ENCODE measurements around the gene RERE.

The RERE gene

DNA sequence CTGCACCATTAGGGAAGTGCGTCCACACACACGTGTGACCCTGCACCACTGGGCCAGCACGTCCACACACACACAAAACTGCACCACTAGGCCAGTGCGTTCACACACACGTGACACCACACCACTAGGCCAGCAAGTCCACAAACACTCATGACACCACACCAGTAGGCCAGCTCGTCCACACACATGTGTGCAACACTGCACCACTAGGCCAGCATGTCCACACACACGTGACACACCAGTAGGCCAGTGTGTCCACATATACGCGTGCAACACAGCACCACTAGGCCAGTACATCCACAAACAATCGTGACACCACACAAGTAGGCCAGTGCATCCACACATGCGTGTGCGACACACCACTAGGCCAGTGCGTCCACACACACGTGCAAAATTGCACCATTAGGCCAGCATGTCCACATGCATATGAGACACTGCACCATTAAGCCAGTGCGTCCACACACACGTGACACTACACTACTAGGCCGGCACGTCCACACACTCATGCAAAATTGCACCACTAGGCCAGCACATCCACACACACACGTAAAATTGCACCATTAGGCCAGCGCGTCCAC lies 264.5 kb downstream of the RERE start:
- DNase-seq (ENCODE audit: low read depth in 4 of 4, low spot score in 1 of 4), result no peak

GRCh38 chr1:8551613-8552489 lies 265.6 kb downstream of the RERE start:
- DNase-seq (ENCODE audit: low read depth in 4 of 4, low spot score in 1 of 4), result no peak

- DNase-seq (ENCODE audit: low read depth in 4 of 4, low spot score in 1 of 4), result no peak
Measured at GRCh38 chr1:8551057-8551456, 266.4 kb downstream of the RERE start.

DNA sequence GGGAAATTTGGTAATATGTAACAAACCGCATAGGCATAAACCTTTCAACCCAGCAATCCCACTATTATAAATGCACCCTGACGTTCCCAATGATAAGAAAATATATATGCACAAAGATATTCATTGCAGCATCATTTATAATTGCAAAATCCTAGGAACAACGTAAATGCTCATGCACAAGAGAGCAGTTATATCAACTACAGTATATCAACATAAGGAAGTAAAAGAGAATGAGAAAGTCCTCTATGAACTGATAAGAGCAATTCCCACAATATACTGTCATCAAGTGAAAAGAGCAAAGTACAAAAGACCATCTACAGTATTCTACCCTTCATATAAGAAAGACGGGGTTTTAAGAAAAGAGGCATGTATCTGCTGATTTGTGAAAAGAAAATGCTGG lies 269.6 kb downstream of the RERE start:
- no peak for DNase-seq (ENCODE audit: low read depth in 4 of 4, low spot score in 1 of 4)

GRCh38 chr1:8545078-8545477 lies 272.4 kb downstream of the RERE start:
- DNase-seq (ENCODE audit: low read depth in 4 of 4, low spot score in 1 of 4), result no peak

DNA sequence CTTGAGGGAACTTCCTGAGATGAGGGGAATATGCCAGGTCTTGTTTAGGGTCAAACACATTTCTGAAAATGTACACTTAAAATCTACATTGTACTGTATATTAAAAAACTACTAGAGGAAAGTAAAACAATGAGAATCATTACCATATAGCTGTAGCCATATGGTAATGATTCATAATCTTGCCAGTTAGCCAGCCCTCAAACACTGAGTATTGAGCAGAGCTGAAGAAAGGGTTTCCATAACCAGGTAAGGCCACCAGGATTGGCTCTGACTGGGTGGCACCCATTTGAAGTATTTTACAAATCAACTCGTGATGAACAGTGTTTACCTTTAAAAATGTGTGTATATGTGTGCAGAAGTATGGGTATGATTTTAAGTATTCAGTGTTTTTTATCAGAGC lies 272.8 kb downstream of the RERE start:
- no peak for DNase-seq (ENCODE audit: low read depth in 4 of 4, low spot score in 1 of 4)

DNA sequence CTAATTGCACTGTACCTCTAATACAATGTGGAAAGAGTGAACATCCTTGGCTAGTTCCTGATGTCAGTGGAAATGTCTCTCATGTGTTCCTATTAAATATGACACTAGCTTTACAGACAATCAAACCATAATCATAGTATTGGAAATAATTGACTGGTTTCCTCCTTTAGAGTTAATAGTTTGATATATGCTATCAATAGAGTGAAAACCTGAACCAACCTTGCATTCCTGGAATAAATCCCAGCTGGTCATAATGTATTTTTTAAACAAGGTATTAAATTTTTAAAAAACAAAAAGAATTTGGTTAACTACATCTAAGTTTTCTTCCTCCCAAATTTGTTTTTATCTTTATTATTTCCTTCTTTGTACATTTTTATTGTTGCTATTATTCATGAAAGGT lies 273.5 kb downstream of the RERE start:
- DNase-seq (ENCODE audit: low read depth in 4 of 4, low spot score in 1 of 4), result no peak

DNA sequence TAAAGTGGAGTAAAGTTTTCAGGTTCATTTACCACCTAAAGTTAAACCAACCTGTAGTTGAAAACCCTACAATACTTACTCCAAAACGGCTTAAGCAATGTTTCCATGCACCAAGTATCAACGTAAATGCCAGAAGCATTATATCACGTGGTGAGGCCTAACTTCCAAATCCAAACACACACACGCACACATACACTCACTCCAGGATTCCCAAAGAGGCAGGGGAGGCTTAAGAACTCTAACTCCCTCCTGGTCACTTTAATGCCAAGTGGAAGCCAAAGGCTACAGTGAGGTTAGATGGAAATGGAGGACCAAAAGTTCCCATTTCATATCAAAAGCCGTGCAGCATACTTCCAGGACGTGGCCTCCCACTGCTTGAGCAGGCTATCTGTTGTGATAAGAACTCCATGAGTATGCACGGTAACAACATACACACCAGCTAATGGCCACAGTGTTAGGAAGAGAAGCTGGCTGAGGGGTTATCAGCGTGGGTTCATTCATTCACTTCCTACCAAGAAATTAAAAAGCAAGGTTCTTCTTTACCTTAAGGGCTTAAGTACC lies 275.4 kb downstream of the RERE start:
- no peak for DNase-seq (ENCODE audit: low read depth in 4 of 4, low spot score in 1 of 4)

DNA sequence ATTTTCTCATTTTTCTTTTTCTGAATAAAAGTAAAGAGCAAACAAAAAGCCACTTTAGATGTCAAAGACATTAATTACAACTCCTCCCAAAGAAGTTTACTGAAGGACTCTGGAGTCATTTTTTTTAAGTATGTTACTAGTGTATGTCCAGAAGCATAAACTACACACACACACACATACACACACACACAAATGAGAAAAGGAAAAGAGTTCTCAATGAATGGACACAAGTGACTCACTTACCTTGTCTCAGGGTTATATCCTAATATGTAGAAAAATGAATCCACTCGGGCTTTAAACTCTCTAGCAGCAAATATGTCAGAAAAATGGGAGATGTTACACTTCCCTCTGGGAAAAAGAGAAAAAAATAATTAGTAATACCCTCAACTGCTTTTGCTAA lies 276.5 kb downstream of the RERE start:
- no peak for DNase-seq (ENCODE audit: low read depth in 4 of 4, low spot score in 1 of 4)

DNA sequence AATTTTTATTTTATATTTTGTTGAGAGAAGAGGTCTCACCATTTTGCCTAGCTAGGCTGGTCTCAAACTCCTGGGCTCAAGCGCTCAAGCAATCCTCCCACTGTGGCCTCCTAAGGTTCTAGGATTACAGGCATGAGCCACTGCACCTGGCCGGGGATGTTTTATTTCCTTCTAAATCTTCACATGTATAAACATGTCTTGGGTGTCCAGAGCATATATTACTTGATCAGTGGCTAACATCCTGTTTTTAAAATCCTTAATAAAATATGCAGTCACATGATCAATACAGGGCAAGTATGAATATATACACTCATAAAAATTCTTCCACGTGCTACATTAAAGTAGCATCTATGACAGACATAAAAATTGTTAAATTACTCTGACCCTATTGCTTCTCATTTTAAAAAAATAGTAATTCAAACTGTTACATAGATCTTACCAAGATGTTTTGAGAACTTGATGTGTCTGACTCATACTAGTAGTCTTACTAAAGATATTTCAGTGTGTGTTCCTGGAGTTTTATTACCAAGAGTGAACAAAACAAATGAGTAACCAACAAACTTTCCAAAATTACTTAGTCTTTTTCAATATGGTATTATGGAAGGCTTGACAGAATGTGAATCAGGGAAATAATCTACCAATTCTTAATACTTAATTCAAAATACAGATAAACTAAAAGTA lies 277.0 kb downstream of the RERE start:
- DNase-seq (ENCODE audit: low read depth in 4 of 4, low spot score in 1 of 4), result no peak

DNA sequence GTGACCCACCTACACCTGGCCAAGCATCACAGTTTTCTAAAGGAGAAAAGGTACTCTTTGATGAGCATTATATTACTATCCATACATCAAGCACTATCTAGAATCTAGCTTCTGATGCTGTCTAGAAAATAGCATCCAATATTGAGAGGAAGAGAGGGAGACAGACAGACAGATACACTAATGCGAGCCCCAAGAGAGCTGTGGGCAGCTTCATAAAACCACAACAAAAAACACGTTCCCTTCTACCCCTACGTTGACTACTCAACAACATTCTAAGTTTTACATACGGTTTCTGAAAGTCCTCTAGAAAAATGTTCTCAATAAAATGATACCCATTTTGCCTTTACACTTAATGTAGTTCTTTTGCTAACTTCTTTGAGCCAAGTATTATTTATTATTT lies 277.8 kb downstream of the RERE start:
- DNase-seq (ENCODE audit: low read depth in 4 of 4, low spot score in 1 of 4), result no peak

GRCh38 chr1:8538502-8538901 lies 278.9 kb downstream of the RERE start:
- DNase-seq (ENCODE audit: low read depth in 4 of 4, low spot score in 1 of 4), result no peak

DNA sequence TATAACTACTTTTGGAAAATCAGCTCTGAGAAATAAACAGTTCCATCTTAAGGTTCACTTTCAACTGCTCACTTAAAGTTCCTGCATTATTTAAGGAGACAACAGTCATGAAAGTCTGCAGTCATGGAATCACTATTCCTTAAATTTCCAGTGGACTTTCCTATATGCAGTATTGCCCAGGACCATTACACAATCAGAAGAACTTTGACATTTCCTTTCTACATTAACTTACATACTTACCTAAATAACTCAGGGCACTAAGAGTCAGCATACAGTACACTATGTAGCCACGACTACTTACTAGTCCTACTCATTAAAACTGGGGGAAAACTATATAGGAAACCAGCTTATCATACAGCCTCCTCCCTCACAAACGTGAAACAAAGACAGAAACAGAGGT lies 279.4 kb downstream of the RERE start:
- no peak for DNase-seq (ENCODE audit: low read depth in 4 of 4, low spot score in 1 of 4)

DNA sequence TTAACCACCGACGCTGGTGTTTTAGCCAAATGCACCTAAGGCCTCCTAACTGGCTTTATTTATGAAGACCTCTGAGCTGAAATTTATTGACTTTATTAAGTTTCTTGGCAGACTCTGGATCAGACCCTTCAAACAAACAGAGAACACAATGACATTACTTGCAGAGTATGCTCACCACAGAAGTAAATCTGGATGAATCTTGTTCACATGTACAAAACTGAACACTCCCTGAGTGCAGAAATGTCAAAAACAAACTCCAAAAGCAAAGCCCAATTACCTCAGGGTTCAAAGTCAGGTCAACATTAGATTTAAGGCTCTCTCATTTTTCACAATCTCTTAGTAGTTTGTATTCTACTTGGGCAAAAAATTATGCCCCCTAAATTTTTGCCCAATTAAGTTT lies 280.9 kb downstream of the RERE start:
- DNase-seq (ENCODE audit: low read depth in 4 of 4, low spot score in 1 of 4), result no peak

DNA sequence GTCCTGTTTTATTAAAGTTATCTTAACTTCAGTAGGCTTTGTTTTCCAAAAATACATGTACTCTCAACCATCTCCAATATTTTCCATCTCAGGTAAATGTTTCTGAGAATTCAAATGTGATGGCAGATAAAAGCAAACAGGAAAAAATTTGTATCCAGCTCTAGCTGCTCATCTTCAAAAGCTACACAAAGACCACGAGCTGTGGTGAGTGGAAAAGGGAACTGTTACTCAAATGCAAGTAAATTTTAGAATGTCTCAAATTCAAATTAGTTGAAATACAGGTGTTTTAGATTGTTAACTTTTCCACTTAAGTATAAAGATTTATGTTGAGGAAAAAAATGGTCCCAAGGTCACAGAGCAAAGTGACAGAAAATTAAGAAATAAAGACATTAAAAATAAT lies 283.5 kb downstream of the RERE start:
- no peak for DNase-seq (ENCODE audit: low read depth in 4 of 4, low spot score in 1 of 4)

DNA sequence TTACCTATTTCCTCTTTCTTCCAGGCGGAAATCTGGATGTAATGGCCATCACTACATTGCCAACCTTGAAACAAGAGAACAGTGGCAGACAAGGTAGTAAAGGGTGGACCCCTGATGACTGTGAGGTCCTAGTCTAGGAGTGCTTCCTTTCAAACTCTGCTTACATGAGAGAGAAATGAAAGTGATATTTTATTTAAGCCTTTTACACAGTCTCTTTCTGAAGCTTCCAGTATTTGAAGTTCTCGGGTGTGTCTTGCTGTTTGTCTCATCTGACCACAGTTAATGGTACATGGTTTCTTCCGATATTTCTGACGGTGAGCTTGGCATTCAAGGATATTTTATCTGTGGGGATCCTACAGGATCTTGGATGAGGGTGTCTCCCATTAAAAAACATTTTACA lies 284.3 kb downstream of the RERE start:
- DNase-seq (ENCODE audit: low read depth in 4 of 4, low spot score in 1 of 4), result no peak

DNA sequence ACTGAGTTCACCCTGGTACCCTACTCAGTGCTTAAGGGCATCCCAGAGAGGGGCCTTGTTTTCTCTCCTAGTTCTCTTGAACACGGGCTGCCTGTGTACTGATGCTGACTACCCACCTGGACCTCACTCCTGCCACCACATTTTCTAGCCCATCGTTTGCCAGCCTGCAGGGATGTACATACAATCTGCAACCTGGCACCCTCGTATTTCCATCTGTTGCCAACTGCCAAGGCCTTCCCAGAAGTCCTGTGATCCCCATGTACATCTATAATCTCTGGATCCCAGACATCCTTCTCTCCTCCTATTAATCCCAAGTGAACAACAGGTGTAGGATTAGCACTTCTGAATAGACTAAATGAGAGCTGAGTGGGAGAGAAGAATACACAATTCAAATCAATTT lies 287.5 kb downstream of the RERE start:
- no peak for DNase-seq (ENCODE audit: low read depth in 4 of 4, low spot score in 1 of 4)

- no peak for DNase-seq (ENCODE audit: low read depth in 4 of 4, low spot score in 1 of 4)
Measured at GRCh38 chr1:8527941-8528340, 289.5 kb downstream of the RERE start.

DNA sequence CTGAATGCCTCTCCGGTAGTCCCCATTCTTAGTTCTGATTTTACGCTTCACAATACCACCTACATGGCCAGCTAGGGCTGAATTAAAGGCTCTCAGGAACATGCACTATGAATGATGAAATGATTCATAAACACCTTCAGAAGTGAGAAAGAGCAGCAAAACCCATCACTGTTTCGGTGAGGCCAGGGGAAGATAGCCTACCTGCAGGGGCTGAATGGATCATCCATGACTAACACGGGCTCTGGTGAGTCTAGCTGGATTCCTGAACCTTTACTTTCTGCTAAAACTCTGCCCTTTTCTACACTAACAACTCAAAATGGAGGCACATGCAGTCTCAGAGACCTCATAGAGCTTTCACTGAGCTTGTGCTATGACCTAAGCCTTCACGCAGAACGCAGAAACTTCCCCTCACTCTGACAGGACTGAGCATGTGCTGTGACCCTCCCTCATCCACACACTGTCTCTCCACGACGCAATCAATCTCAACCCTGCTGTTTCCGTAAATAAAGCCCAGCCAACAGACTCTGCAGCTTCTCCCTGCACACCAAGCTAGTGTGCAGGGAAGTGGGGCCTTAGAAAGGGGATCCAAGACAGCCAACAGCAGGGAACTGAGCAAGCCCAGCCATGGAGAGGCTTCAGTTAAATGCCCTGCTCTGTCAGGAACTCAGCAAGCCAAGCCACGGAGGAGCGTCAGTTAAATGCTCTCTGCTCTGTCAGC lies 291.7 kb downstream of the RERE start:
- DNase-seq (ENCODE audit: low read depth in 4 of 4, low spot score in 1 of 4), result peak in 3 of 4 experiments; percentile 39 to 57 (median 50)

DNA sequence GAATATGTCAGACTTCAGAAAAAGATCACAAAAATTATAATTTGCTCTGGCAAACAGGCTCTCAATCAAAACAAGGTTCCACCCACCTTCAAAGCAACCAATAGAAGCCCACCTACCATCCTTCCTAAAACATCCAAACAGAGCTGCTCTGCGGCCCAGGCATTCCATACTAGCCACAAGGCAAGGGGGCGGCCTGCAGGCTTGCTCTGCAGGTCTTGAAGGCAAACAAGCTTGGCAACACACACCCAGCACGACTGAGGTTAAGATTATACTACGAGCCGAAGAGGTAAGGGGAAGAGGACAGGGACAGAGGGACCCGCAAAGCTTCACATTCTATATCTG lies 292.3 kb downstream of the RERE start:
- DNase-seq (ENCODE audit: low read depth in 4 of 4, low spot score in 1 of 4), result peak in 1 of 4 experiments; percentile 24

DNA sequence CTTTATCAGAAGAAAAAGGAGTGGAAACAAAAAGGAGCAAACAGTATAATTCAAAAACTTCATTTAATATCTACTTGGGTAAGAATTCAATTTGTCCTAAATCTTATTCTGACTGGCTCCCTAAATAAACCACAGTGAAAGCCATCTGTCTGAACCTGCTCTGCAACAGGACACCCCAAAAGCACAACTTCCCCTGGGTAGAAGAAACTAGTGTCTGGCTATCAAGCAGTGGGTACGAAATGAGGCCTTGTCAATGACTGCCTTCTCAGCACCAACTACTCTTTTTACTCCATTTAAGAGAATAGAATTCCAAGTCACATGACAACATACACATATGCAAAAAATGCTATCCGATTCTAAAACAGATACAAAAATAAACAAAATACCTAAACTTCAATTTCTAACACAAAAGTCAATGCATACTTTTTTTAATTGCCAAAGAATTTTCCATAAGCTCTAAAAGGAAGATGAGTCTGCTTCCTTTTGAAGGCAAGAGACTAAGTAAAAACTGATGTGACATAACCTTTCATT lies 292.7 kb downstream of the RERE start:
- no peak for DNase-seq (ENCODE audit: low read depth in 4 of 4, low spot score in 1 of 4)
